Kidney glomerular epithelial cell (primary cell): ENCODE results near the gene LCN2.

Source experiments
- DNase-seq: peaks from one replicate; lab custom pipeline; 2025; lab: John Stamatoyannopoulos, UW

The LCN2 gene

DNA sequence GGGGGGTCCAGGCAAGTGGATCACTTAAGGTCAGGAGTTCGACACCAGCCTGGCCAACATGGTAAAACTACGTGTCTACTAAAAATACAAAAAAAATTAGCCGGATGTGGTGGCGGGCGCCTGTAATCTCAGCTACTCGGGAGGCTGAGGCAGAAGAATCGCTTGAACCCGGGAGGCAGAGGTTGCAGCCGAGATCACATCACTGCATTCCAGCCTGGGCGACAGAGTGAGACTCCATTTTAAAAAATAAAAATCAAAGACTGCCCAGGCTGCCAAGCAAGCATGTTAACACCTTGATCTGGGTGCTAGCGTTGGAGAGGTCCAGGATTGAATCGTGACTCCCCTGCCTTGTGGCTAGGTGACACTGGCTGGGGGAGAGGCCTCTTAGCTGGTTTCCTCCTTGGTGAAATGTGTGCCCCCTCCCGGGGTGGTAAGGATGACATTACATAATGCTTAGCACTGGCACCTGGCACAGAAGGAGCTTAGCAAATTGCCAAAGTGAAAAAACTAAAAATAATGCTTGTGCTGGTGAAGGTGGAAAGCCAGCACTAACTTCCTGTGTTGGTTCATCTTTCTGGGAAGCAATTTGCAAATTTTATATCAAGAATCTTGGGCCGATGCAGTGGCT is 44.3 kb downstream of the LCN2 start:
- DNase-seq, result no peak

GRCh38 chr9:128201441-128202369 is 52.5 kb downstream of the LCN2 start:
- DNase-seq, result no peak

GRCh38 chr9:128202648-128203023 is 53.4 kb downstream of the LCN2 start:
- DNase-seq, result no peak
